Glomerular visceral epithelial cell (primary cell): ENCODE measurements around the gene NFAM1.

Experiments
- DNase-seq: peaks from one replicate; pipeline ENCODE4 v3.0.0-alpha.2; 2016; ENCODE audit errors: extremely low spot score

Gene NFAM1

GRCh38 chr22:42432020-42432596 lies at the start of gene NFAM1:
TSS of gene NFAM1 (minus strand) at chr22:42432403. CDS start at chr22:42432357, 46 bp downstream.
- no peak for DNase-seq

DNA sequence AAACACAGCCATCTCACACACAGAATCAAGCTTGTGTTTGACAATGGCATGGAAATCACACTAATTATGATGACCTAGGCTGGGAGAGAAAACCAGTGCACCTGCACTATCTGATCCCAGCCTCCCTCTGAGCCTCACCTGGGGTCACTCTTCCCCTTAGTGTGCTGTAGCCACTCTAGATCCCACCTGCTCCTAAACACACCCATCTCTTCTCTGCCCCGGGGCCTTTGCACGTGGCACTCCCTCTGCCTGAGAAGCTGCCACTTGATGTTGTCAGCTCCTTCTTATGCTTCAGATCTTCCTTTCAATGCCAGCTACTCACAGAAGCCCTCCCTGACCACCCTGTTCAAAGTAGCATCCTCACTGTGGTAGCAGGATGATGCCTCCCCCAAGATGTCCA lies 42.9 kb upstream of the NFAM1 start:
- DNase-seq: no peak

GRCh38 chr22:42473484-42474193 lies 41.4 kb upstream of the NFAM1 start:
- peak; percentile 49 for DNase-seq

GRCh38 chr22:42472671-42473070 lies 40.5 kb upstream of the NFAM1 start:
- no peak for DNase-seq

GRCh38 chr22:42471441-42471840 lies 39.2 kb upstream of the NFAM1 start:
- no peak for DNase-seq

- DNase-seq: no peak
Measured at GRCh38 chr22:42470366-42471082, 38.3 kb upstream of the NFAM1 start.

DNA sequence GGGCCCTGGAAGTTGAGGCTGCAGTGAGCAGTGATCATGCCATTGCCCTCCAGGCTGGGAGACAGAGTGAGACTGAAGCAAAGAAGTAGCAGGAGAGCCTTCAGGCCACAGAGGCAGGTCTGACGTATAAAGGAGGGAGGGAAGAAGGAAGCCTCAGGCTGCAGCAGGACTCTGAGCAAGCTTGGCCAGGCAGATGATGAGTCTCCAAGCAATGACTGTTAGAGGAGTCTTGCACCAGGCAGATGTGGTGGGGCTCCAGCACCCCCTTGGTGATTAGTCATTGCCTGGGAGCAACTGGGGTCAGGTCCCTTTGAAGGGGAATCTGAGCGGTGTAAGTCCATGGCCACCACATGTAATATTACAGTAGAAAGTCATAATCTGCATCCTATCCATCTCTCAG lies 36.6 kb upstream of the NFAM1 start:
- DNase-seq: no peak

DNA sequence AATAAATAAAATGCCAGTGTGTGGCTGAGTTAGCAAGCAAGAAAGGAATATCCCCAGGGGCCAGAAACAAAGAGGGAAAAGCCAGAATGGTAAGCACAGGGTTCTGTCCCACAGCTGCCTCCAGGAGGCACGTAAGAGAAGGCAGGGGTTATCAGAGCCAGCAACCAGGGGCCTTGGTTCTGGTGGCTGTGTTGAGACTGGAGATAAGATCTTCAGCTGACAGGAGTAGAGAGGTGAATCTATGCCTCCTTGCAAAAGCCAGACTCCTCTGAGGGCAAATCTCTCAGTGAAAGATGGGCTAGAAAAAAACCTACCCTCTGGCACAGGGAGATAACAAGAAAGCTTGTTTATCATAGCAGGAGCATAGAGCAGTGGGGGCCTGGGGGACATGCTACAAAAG lies 29.8 kb upstream of the NFAM1 start:
- no peak for DNase-seq

DNA sequence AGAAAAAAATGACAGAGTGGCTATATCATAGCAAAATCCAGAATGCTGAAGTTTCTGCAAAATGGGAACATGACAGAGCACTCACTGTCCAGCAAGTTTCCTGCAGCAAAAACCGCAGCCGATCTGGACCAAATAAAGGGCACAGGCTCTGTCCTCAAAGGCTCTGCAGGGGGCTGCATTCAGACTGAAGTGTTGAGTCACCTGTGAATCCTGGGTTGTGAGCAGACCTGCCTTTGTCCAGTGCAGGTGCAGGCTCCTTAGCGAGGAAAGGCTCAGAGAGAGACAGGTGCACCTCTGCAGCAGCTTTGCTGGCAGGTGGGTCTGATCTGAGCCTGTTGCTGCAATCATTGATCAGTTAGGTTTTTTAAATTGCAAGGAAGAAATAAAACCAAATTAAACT lies 29.3 kb upstream of the NFAM1 start:
- DNase-seq: no peak

DNA sequence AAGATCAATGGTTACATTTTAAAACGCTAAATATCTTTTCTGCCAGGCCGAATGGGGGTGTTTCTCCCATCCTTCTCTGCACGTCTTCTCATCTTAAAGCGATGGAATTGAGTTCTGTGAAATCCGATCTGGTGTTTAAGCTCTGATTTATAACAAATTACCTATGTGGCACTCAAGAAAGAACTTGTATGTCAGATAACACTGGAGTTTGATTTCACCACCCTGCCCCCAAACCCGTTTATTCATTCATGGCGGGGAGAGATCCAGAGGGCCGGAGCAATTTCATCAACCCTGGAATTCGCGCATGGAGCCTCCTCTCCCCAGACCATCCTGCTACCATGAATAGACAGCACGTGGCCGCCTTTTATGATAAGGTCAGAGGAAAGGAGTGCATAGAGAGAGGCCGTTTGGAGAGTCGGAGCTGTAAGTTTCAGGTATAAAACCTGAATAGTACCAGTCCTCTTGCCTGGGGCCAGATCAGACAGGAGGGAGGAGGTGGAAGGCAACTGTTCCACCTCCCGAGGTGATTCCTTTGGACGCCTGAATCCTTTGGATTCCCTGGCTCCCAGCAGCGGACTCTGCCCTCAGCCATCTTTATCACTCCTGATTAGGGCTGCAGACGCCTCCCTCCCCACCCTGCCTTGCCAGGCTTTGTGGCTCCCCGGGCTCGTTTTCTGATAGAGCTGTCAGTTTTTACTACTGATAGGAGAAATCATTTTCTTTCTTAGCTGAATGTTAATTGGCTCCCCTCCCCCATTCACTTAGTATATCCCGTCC lies 27.3 kb upstream of the NFAM1 start:
- no peak for DNase-seq

DNA sequence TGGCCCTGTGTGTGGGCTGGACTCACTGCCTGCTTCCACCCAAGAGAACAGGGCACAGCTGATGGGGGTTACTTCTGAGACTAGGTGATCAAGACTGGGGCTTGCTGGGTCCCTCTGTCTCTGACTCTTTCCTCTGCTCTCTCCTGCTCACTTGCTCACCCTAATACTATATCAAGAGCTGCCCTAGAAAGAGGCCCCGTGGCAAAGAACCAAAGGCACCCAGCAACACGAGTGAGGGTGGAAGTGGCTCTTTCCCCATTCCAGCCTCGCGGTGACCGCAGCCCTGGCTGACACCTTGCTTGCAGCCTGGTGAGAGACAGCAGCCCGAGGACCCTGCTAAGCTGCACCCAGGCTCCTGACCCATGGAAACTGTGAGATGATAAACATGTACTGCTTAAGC lies 20.7 kb upstream of the NFAM1 start:
- DNase-seq: no peak

DNA sequence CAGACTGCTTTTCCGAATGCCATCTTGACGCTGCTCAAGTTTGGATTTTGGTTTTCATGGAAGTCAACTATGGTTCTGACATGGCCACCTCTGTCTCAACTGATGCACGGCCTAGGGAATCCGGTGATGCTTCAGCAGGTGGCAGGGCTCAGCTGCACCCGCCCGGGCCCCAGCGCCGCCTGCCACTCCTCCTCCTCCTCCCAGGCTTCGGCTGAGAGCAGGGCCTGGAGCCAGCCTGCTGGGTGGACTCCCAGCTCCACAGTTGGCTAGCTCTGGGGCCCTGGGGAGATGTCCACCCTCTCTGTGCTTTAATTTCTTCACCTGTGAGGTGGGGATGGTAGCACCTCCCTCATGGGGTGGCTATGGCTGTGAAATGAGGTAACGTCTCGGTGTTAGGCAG lies 20.3 kb upstream of the NFAM1 start:
- no peak for DNase-seq

- DNase-seq: no peak
Measured at GRCh38 chr22:42451499-42452145, 19.4 kb upstream of the NFAM1 start.

GRCh38 chr22:42450862-42451261 lies 18.7 kb upstream of the NFAM1 start:
- no peak for DNase-seq

- DNase-seq: no peak
Measured at GRCh38 chr22:42446151-42446550, 13.9 kb upstream of the NFAM1 start.

GRCh38 chr22:42444077-42444904 lies 12.1 kb upstream of the NFAM1 start:
- DNase-seq: peak; percentile 72

- no peak for DNase-seq
Measured at GRCh38 chr22:42443240-42444076, 11.3 kb upstream of the NFAM1 start.

DNA sequence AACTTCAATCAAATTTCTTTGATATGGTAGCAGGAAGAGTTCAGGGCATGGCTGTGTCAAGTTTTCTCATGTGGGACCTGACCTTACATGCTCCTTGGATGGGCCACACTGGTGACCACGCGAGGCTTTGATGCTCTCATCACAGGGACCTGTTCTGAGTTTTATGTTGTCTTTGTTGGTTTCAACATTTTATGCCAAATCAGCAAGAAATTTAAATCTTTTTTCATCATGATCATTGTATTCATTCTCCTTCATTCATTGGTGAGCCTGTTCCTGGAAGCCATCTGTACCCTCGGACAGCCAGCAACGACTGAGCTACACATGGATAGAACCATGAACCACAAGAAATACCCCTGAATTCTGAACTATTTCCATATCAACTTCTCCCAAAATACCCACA lies 10.5 kb upstream of the NFAM1 start:
- no peak for DNase-seq

DNA sequence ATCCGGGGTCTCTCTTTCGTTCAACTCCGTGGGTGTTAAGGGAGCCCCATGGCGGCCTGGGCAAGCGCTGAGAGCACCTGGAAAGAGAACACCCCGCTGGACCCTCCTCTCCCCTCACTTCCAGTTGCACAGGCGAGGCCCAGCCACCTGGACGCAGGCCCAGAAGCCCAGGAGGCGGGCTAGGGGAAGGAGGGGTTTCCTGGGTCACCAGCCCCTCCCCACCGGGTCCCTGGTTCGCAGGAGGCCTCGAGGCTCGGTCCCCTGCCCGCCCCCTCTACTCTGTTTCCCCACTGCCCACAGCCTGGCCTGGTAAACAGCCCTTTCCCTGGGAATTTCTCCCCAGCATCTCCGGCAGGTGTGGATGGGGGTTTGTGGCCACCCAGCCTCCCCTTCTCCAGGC lies 8.5 kb upstream of the NFAM1 start:
- no peak for DNase-seq
